GM18508 (cell line): ENCODE results near the gene REEP5.
A peak's percentile ranks its signal among the peaks of the same experiment; 100 is the strongest.
"Not testable (repeated sequence)": the region's sequence is repeated elsewhere in the genome, so short reads cannot be mapped to it uniquely, and the experiment has no call there.

Experiments used
- ATAC-seq: cut with Tn5 transposase; IDR thresholded peaks from one replicate; pipeline ENCODE4 v1.9.1; 2021; ENCODE audit warnings: moderate number of reproducible peaks; ENCODE audit not compliant: insufficient read depth, unreplicated experiment

The REEP5 gene

GRCh38 chr5:112895682-112896081 is 26.3 kb downstream of the REEP5 start:
- ATAC-seq: no peak

GRCh38 chr5:112892776-112893175 is 29.3 kb downstream of the REEP5 start:
- ATAC-seq: no peak

- ATAC-seq: not testable (repeated sequence)
Measured at GRCh38 chr5:112892066-112892465, 30.0 kb downstream of the REEP5 start.

DNA sequence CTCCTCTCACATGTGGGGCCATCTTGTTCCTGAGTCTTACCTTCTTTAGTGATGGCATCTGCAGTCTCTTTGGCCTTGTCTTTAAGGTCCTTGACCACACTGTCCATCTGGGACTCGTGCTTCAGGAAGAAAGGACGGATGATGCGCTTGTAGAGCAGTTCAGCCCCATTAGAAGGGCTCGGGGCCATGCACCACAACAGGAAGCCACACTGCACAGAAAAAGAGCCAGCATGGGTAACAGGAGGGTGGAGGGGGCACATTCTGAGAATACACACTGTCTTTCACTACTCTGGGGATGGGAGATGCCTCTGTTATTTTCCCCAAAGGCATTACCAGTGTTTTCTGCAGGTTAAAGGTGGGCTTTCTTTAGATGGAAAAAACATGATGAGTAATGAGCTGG is 35.1 kb downstream of the REEP5 start:
- no peak for ATAC-seq

DNA sequence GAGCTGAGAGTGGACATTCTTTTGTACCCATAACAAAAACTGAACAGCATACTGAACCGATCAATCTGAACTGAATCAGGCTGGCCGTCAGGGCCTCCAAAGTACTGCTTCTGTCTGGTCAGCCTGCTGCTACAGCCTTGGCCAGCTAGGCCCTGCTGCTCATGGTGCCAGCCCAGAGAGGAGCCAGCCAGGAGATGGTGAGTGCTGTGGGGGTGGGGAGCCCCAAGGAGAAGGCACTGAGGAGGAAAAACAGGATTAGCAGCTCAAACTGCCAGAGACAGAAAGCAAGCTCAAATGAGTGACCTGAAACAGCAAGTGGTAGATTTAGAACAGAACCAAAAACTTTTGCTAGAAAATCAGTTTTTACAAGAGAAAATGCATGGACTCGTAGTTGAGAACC is 37.0 kb downstream of the REEP5 start:
- ATAC-seq: no peak

DNA sequence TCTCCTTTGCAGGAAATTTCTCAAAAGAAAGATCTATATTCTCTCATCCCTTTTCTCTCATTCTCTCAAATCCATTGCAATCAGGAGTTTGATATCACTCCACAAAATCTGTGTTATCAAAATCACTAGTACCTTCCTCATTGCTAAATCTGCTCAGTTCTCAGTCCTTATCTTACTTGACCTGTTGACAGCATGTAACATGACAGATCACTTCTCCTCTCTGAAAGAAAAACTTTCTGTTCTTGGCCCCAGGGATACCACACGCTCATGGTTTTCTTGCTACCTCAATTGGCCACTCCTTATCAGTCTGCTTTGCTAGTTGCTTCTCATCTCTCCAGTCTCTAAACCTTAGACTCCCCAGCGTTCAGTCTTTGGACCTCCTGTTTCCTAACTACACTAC is 38.8 kb downstream of the REEP5 start:
- ATAC-seq: no peak

- no peak for ATAC-seq
Measured at GRCh38 chr5:112880219-112880964, 41.6 kb downstream of the REEP5 start.

DNA sequence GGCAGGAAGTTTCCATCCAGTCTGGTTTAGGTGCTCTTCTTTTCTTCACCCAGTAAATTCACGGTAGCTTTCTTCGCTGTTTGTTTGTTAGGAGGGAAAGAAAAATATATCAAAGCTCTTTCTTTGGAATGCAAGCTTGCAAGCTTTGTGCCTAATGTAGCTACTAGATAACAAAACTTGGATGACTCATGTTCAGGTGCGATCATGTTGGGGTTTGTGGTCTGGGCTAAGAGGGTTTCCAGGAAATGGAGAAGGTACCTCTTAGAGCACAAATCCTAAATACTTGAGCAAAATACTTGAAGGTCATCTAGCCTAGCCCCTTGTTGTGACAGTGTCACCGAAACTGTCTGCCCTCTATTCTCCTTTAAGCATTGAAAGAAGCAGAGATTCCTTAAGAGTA is 43.3 kb downstream of the REEP5 start:
- no peak for ATAC-seq

- ATAC-seq: no peak
Measured at GRCh38 chr5:112878101-112878500, 43.9 kb downstream of the REEP5 start.

DNA sequence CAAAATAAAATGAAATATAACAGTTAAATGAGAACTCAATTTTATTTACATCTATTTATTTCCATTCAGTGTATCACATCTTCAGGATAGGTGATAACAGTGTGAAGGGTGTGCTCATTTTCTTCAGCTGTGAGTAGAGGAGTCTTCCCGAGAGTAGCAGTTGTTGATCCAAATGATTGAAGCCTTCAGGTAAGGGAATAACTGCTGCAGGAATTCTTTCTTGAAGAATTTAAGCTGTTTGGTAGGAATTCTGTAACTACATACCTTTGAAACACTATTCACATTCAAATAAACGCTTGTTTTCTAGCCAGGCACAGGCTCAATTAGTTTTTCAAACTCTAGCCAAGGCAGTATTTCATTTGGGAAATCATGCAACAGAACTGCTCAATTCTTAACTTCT is 45.7 kb downstream of the REEP5 start:
- ATAC-seq: no peak

DNA sequence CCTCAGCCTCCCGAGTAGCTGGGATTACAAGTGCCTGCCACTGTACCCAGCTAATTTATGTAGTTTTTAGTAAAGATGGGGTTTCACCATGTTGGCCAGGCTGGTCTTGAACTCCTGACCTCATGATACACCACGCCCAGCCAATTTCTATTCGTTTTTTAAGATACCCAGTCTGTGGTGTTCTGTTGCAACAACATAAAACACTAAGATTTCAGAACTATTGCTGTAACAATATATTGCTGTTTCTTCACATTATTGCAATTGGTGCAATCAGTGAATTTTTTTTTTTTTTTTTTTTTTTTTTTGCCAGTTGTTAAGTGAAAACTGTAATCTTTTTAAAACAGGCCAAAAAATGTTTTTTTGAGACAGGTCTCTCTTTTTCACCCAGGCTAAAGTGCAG is 51.1 kb downstream of the REEP5 start:
- no peak for ATAC-seq

- ATAC-seq: no peak
Measured at GRCh38 chr5:112869948-112870347, 52.1 kb downstream of the REEP5 start.

DNA sequence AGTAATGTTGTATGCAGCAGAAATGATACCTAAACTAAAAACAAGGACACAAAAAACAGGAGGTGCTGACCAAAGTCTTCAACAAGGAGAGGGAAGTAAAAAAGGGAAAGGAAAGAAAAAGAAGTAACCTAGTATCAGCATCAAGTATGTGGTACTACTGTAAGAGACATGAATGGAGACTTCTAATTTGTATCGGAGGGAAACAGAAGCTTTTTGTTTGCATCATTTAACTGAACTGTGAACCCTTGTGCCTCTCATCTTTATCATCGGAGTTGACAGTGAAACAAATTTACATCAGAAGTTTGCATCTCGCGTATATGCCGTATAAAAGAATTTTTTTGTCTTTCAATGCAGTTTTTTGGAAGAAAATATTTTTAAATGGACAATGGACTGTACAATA is 54.6 kb downstream of the REEP5 start:
- ATAC-seq: no peak

DNA sequence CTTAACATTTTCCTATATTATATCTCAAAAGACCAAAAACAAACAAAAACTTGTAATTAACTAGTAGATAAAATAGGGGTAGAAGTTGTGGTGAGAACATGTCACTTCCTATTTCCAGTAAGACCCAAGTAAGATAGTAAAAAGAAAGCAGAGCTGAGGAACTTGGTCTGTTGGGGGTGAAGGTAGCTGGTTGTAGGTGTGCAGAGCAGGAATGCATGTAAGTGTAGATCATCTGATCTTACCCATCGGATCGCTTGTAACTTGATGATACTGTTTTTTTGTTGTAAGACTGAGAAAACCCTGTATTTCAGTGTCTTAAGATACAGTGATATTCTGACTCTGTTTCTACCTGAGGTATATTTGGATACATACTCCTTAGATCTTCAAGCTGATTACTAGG is 55.3 kb downstream of the REEP5 start:
- ATAC-seq: no peak

GRCh38 chr5:112865128-112865527 is 56.9 kb downstream of the REEP5 start:
- no peak for ATAC-seq

- ATAC-seq: no peak
Measured at GRCh38 chr5:112863549-112863948, 58.5 kb downstream of the REEP5 start.

GRCh38 chr5:112862085-112862484 is 59.9 kb downstream of the REEP5 start:
- ATAC-seq: no peak

- ATAC-seq: no peak
Measured at GRCh38 chr5:112861638-112861985, 60.4 kb downstream of the REEP5 start.

DNA sequence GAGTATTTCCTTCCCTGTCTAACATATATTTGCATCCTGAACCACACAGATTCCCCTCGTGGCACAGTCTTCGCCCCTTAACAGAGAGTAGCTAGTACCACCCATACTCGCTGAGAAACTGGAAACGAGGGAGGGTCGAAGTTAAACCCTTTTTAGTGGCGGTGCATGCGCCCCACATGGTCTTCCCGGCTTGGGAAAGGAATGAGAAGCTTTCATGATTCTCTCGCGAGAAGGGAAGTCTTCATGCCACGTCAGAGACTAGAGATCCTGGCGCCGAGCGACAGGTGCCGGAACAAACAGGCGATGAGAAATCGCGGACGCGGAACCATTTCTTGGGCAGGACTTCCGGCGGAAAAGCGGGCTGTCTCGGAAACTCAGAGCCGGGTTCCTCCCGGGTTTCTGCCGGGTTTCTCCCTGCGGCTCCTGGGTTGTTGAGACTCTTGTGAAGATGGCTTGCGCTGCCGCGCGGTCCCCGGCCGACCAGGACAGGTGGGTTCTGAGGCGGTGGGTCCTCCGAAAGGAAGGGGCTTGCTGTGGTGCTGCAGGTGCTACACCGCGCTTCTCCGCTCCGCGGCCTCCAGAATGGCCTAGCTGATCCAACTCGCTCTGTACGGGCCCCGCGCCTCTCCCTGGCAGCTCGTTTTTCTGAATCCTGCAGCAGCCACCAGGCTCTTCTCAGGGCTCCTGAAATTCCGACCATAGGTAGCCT is 60.9 kb downstream of the REEP5 start, which contains the start of gene SRP19:
SRP19 (plus strand) TSS at position 359 of the 709 bp plus-strand sequence; CDS start at position 449, 90 bp downstream.
- ATAC-seq: peak; percentile 90

- not testable (repeated sequence) for ATAC-seq
Measured at GRCh38 chr5:112860571-112860928, 61.5 kb downstream of the REEP5 start.

DNA sequence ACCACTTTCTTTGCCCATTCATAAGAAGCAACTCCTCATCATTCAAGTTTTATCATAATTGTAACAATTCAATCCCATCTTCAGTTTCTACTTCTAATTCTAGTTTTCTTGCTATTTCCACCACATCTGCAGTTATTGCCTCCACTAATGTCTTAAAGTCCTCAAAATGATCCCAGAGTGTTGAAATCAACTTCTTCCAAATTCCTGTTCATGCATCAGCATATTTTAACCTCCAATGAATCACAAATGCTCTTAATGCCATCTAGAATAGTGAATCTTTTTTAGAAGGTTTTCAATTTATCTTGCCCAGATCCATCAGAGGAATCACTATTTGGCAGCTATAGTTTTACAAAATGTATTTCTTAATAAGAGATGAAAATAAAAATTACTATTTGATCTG is 64.2 kb downstream of the REEP5 start:
- ATAC-seq: no peak

DNA sequence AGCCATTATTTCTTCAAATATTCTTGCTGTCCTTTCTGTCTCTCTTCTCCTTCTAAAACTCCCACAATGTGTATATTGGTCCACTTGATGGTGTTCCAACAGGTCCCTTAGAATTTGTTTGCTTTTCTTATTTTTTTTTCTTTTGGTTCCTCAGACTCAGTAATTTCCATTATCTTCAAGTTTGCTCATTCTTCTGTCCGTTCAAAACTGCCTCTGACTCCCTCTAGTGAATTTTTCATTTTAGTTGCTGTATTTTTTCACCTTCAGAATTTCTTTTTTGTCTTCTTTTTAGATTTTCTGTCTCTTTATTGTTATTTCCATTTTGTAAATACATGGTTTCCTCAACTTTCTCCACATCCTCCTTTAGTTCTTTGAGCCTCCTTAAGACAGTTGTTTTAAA is 67.4 kb downstream of the REEP5 start:
- no peak for ATAC-seq
